ENCODE data around the gene PRKD1.

The PRKD1 gene

GRCh38 chr14:29687071-29687765, 240.4 kb downstream of the PRKD1 start:
- no peak overlapping the region for H3K4me3 ChIP-seq (ENCODE audit: low read depth, low read length)

- H3K4me3 ChIP-seq (ENCODE audit: low read depth, low read length), result no peak overlapping the region
Measured at GRCh38 chr14:29684926-29685325, 242.7 kb downstream of the PRKD1 start.

- H3K4me3 ChIP-seq (ENCODE audit: low read depth, low read length), result no peak overlapping the region
Measured at GRCh38 chr14:29682789-29683188, 244.9 kb downstream of the PRKD1 start.

GRCh38 chr14:29681316-29681715, 246.3 kb downstream of the PRKD1 start:
- no peak overlapping the region for H3K4me3 ChIP-seq (ENCODE audit: low read depth, low read length)

- no peak overlapping the region for H3K4me3 ChIP-seq (ENCODE audit: low read depth, low read length)
Measured at GRCh38 chr14:29674566-29675285, 252.9 kb downstream of the PRKD1 start.

GRCh38 chr14:29672831-29673230, 254.8 kb downstream of the PRKD1 start:
- H3K4me3 ChIP-seq (ENCODE audit: low read depth, low read length), result no peak overlapping the region

- H3K4me3 ChIP-seq (ENCODE audit: low read depth, low read length), result no peak overlapping the region
Measured at GRCh38 chr14:29671034-29671433, 256.6 kb downstream of the PRKD1 start.

- H3K4me3 ChIP-seq (ENCODE audit: low read depth, low read length), result no peak overlapping the region
Measured at GRCh38 chr14:29668201-29668600, 259.4 kb downstream of the PRKD1 start.

- H3K4me3 ChIP-seq (ENCODE audit: low read depth, low read length), result no peak overlapping the region
Measured at GRCh38 chr14:29664515-29664914, 263.1 kb downstream of the PRKD1 start.

- H3K4me3 ChIP-seq (ENCODE audit: low read depth, low read length), result no peak overlapping the region
Measured at GRCh38 chr14:29663281-29663801, 264.3 kb downstream of the PRKD1 start.

- H3K4me3 ChIP-seq (ENCODE audit: low read depth, low read length), result no peak overlapping the region
Measured at GRCh38 chr14:29654901-29655550, 272.6 kb downstream of the PRKD1 start.

GRCh38 chr14:29653303-29653702, 274.3 kb downstream of the PRKD1 start:
- H3K4me3 ChIP-seq (ENCODE audit: low read depth, low read length), result no peak overlapping the region

- no peak overlapping the region for H3K4me3 ChIP-seq (ENCODE audit: low read depth, low read length)
Measured at GRCh38 chr14:29652571-29652970, 275.1 kb downstream of the PRKD1 start.

GRCh38 chr14:29650554-29651269, 276.9 kb downstream of the PRKD1 start:
- H3K4me3 ChIP-seq (ENCODE audit: low read depth, low read length), result no peak overlapping the region

- no peak overlapping the region for H3K4me3 ChIP-seq (ENCODE audit: low read depth, low read length)
Measured at GRCh38 chr14:29649170-29649569, 278.5 kb downstream of the PRKD1 start.

GRCh38 chr14:29648045-29648444, 279.6 kb downstream of the PRKD1 start:
- no peak overlapping the region for H3K4me3 ChIP-seq (ENCODE audit: low read depth, low read length)

GRCh38 chr14:29645117-29645516, 282.5 kb downstream of the PRKD1 start:
- no peak overlapping the region for H3K4me3 ChIP-seq (ENCODE audit: low read depth, low read length)

- H3K4me3 ChIP-seq (ENCODE audit: low read depth, low read length), result no peak overlapping the region
Measured at GRCh38 chr14:29643433-29644211, 284.0 kb downstream of the PRKD1 start.

- H3K4me3 ChIP-seq (ENCODE audit: low read depth, low read length), result no peak overlapping the region
Measured at GRCh38 chr14:29637411-29637810, 290.2 kb downstream of the PRKD1 start.

- H3K4me3 ChIP-seq (ENCODE audit: low read depth, low read length), result no peak overlapping the region
Measured at GRCh38 chr14:29636870-29637269, 290.8 kb downstream of the PRKD1 start.

All from iPS-11a (cell line).